GM18526 (cell line): ENCODE results near the gene AHI1.

Experiments used
- POLR2A ChIP-seq: IDR thresholded peaks from 3 replicates; pipeline ENCODE4 v1.6.1; 2011; ENCODE audit not compliant: insufficient read length; ENCODE audit errors: extremely low read depth

The AHI1 gene

DNA sequence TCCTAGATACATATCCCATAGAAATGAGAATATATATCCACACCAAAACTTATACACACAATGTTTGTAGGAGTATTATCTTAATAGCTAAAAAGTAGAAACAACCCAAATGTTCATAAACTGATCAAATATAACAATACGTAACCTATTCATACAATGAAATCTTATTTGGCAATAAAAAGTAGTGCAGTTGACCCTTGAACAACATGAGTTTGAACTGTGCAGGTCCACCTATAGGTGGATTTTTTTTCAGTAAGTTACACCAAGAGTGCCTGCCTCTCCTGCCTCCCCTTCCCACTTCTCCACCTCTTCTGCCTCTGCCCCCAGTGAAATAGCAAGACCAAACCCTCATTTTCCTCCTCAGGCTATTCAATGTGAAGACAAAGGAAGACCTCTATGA lies 95.2 kb downstream of the AHI1 start:
- TF ChIP-seq POLR2A = no peak

DNA sequence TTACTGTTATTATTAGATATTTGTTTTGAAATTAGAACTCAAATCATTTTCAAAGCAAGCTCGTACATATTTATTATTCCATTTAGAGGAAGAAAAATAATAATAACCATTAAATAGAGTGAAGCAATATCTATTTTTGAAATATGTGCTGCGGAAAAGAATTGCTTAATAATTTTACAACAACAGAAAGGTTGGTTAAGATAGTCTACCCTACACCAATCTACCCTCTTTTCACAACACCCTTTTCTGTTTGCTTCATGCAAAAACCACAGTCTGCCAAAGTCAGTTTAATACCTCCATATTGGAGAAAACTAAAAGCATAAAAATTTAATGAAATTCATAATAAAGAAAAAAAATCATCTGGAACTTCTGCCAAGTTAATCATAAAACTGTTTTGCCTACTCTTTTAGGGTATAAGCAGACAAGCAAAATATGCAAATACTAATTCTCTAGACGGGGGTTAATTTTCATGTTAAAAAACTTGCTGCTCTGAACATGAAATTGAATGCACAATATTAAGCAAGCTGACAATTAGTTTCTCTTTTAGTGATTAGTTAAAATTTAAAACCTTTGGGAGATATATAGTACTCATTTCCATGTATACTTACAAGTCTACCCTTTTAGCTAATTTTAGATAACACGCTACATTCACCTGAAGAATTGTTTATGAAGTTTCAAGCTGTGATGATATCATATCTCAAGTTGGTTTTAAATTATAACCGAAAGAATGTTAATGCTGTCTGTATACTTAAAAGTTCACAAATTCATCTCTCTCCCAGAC lies 100.2 kb downstream of the AHI1 start:
- no peak for TF ChIP-seq POLR2A

DNA sequence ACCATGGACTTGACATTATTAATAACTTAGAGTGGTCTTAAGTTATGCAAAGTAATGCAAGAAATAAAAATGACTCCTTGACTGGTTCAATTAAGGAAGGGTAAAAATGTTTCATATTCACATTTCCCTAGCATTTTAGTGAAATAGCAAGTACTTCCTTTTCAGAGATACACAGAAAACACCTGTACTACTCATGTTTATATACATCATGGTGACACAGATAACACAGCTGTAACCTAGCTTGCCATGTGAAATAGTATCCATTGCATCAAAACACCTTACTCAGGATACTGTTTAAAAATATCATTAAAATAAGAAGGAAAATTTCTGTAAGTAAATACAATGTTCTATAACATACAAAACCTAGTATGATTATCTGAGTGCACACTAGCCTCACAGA lies 102.4 kb downstream of the AHI1 start:
- no peak for TF ChIP-seq POLR2A

DNA sequence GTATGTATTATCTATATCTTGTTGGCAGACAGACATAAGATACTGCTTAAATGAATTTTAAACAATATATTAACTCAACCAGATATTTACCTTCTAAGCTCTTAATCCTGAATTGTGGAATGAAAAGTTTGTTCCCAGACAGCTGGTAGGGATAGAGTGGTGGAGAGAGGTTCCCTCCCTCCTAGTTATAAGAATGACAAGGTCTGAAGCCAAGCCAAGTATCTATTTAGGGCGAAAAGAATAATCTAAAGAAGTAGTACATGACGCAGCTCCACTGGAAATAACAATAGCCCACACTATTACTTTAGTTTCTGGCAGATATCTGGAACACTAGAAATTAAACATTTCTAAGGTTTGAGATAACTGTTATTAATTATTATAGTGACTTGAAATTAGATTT lies 104.3 kb downstream of the AHI1 start:
- TF ChIP-seq POLR2A = no peak

DNA sequence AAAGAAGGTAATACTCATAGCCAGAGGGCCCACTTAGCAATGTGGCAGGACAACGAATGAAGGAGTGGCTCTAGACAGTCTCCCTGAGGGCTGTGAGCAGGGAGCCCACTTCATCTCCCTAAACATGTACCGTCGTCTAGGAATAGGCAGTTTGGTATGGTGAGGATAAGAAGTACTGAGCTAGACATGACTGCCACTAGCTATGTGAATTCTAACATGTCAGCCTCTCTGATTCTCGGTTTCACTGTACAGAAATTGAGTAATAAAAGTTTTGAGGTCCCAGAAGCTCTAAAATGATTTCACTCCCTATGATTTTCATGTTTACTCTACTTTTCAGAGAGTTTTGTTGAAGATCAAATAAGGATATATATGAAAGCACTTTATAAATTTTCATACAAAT lies 107.1 kb downstream of the AHI1 start:
- TF ChIP-seq POLR2A = no peak

DNA sequence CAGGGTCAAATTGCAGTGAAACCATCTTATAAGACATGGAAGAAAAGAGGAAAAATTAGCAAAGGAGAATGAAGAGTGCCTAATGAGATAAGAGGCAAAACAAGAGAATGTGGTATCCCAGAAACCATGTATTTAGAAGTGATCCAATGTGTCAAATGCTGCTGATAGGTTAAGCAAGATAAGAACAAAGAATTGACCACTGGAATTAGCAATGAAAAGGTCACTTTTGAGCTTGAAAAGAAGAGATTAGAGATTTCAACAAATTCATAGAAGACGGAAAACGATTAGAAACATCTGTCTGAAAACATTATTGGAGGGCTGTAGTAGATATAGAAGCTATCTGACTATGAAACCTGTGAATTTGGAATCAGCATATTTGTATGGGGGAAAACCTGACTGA lies 112.2 kb downstream of the AHI1 start:
- TF ChIP-seq POLR2A = no peak

DNA sequence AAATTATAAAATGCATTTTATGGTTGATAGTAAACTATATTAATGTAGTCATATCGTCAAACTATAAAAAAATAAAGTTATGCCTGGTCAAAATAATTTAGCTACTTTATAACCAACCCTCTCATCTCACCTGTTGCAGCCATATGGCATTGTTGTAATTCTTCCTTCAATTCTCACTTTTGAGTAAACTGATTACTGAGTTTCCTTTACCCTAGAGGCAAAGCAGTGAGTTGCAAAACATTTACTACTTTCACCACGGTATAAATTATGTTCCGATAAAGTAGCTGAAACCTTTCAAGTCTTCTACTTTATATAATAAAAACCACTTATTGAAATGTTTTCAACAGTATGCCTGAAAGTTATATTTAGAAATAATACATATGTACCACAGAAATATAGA lies 113.8 kb downstream of the AHI1 start:
- no peak for TF ChIP-seq POLR2A

DNA sequence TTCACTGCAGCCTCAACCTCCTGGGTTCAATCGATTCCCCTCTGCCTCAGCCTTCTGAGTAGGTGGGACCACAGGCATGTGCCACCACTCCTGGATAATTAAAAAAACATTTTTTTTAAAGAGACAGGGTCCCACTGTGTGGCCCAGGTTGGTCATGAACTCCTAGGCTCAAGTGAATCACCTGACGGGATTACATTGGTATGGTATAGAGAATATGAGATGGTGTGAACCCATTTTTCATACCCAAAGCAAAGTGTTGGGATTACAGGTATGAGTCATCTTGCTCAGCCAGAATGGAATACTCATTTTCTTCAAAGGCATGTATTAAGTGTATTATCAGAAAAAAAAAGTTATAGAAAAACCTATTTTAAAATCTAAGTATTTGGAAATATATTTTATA lies 114.2 kb downstream of the AHI1 start:
- no peak for TF ChIP-seq POLR2A

DNA sequence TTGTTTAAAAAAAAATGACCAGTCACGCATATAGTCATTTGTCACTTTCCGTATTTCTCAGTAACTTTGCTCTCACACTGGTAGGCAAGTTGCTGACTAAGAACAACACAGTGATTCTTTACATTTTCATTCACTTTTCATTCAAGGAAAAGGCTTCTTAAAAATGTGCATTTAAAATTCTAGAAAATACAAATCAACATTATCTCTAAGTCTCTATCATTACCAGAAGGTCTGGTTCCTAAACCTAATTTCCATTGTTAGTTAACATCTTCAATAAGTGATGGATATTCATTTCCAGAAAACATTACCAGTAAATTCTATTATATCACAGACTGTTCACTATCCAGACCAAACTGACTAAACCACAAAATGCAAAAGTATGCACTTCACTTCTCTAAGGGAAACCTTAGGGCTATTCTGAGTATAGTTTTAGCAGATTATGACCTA lies 115.3 kb downstream of the AHI1 start:
- no peak for TF ChIP-seq POLR2A

DNA sequence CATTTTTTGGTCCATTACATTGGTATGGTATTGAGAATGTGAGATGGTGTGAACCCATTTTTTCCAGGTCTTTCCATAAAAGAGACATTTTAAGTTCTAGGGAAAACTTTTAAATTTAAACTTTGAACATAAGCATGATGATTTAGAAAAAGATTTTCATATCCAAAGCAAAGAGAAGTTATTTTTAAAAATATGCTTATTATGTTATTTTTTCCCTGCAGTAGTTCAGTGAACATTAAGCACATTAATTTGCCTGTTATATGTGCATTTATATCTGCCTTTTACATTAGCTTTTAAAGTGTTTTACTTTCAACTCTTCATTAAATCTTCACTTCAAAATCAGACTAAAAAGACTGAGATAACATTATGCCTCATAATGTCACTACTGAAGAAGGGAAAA lies 116.7 kb downstream of the AHI1 start:
- TF ChIP-seq POLR2A = no peak

DNA sequence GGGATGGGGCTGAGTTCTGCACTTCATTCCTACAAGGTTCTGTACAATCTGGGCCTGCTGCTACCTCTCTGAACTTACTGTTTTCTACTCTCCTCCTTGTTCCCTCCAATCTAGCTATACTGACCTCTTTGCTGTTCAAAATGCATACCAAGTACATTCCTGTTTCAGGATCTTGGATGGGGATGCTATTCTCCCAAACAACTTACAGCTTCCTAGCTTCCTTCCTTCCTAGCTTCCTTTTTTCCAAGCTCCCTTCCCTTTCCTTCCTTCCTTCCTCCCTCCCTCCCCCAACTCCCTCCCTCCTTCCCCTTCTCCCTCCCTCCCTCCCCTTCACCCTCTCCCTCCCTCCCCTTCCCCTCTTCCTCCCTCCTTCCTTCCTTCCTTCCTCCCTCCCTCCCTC lies 117.9 kb downstream of the AHI1 start:
- no peak for TF ChIP-seq POLR2A

DNA sequence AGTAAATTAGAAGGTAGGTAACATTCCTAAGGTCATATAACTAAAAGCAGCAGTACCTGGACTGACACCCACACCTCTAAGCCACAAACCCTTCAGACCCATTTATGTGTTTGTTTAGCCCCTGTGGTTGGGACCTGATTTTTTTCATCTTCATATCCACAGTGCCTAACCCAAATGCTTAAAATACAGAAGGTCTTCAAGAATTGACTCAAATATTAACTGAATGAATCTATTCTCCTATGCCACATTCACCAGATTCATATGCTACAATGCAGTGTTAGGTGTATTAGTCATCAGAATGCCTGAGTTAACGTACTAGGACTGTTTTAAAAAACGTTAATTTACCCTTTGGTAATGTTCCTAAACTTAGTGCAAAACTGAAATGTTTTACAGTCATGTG lies 124.8 kb downstream of the AHI1 start:
- no peak for TF ChIP-seq POLR2A

DNA sequence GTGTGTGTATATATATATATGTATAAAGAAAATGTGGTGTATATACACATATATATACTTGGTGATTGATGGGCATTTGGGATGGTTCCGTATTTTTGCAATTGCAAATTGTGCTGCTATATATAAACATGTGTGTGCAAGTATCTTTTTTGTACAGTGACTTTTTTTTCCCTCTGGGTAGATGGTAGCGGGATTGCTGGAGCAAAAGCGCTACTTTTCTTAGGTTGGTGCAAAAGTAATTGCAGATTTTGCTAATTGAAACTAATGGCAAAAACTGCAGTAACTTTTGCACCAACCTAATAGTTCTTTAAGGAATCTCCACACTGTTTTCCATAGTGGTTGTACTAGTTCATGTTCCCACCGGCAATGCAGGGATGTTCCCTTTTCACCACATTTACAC lies 135.4 kb downstream of the AHI1 start:
- no peak for TF ChIP-seq POLR2A

DNA sequence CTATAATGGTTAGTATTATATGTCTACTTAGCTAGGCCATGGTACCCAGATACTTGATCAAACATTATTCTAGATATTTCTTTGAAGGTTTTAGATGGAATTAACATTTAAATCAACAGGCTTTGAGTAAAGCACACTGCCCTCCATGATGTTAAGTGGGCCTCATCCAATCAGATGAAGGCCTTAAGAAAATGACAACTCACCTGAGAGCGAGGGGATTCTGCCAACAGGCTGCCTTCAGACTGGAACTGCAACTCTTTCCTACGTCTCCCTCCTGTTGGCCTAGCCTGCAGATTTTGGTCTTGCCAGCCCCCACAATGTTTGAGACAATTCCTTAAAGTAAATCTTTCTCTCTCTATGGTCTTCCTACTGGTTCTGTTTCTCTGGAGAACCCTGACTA lies 137.3 kb downstream of the AHI1 start:
- TF ChIP-seq POLR2A = no peak

DNA sequence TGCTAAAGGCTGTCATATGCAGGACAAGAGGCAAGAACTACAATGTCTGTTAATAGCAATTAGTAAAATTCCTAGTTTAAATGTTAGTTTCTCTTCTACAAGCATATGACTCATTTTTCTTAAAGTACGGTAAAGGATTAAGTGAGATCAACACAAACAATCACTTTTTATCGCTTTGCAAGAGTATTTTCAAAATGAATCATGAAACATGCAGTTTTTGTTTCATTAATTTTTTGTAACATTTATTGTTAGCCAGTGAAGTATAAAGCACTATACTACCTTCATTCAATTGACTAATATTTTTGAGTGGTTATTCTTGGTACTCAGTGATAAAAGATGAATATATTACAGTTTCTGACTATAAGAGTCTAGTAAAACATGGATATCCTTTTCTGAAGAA lies 138.6 kb downstream of the AHI1 start:
- TF ChIP-seq POLR2A = no peak

DNA sequence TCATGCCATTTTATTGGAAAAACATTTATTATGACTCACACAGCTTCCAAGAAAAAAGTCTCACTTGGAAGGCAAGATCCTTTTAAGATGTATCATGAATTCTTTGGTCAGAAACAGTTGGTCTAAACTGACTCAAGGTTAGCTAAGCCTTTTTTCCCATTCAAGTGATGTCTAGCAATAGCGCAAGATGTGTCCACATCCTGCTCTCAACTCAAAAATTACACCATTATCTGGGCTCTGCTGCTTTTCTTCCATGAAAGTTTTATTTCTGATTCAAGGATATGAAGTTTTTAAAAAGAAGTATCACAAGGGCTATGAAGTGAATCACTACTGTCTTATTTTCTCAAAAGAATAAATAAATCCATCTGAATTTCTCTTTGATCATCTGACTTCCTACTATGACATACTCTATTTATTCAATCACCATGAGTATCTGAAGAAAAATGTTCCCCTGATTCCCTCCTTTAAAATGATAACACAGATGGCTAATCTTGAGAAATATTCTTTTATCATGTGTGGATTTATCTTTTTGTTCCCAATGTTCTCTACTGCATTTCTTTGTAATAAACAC lies 139.2 kb downstream of the AHI1 start:
- TF ChIP-seq POLR2A = no peak

DNA sequence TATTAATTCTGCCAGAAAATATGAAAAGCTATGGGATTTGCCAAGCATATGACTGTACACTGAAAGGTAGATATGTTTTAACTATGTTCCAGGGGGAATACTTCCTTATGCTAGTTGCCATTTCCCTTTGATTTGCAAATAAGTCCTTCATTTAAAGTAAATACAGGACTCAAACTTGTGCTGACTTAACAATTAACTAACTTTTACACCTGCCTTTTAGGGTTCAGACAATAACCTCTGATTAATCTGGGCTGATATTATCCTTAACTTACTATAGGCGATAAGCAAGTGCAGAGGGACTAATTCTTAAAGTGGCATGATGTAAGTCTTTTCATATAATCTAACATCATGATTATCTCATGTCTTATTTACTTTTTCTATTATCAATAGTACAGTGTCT lies 143.1 kb downstream of the AHI1 start:
- no peak for TF ChIP-seq POLR2A

DNA sequence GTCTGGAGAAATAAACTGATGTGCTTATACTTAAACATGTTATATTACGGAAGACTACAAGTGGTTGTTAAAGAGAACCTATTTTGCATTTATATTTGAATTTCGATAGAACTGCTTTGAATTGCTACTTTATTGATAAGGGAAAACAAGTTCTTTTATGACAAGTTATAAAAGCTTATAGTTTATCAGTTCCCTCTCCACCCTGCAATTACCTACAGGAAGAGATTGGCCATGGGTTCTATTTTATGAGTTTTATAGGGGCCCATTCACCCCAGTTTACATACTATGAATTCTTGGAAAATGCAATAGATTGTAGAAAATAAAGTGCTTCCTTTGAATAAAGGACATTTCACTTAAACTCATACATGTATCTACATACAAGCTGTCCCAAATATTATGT lies 144.4 kb downstream of the AHI1 start:
- no peak for TF ChIP-seq POLR2A

DNA sequence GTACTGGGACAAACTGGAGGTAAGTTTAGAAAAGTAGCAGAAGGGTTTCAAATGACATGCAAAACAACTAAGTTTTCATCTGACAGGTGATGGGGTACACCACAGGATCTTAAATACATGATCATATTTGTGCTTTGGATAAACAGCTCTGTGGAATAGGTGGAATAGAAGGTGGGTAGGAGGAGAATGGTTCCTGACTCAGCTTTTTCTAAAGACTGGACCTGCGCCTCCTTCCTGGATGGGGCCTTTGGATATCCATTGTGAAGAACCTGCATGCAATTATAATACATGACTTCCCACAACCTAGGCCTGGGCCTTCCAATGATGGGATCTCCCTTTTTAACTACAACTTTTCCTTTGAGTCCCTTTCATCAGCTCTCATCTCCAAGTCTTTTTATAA lies 145.9 kb downstream of the AHI1 start:
- TF ChIP-seq POLR2A = no peak
